Activated CD4-positive, alpha-beta T cell treated with anti-CD3 and anti-CD28 coated beads, Interleukin-2, amount 10 ng/mL, durations not matched to agents 24 days and 14 days (primary cell): ENCODE data around the gene MYMX. TPM values are rescaled to one million over a fixed set of nuclear protein-coding genes. Genes with fewer than 3 reads are reported as not detected.

Source experiments
- DNase-seq: peaks from one replicate; pipeline ENCODE4 v3.0.0; 2022
- H3K27ac Mint-ChIP-seq: one replicate; pipeline ENCODE4 v1.8.0; 2022; ENCODE audit warnings: mild to moderate bottlenecking, mixed read lengths
- H3K27me3 Mint-ChIP-seq: one replicate; pipeline ENCODE4 v1.8.0; 2022; ENCODE audit warnings: mixed read lengths
- H3K36me3 Mint-ChIP-seq: one replicate; pipeline ENCODE4 v1.8.0; 2022; ENCODE audit warnings: low read depth, mild to moderate bottlenecking, mixed read lengths
- H3K4me1 Mint-ChIP-seq: one replicate; pipeline ENCODE4 v1.8.0; 2021; ENCODE audit warnings: mixed read lengths
- H3K4me3 Mint-ChIP-seq: one replicate; pipeline ENCODE4 v1.8.0; 2022; ENCODE audit warnings: mild to moderate bottlenecking, moderate library complexity, mixed read lengths
- H3K9me3 Mint-ChIP-seq: one replicate; pipeline ENCODE4 v1.8.0; 2021; ENCODE audit warnings: mixed read lengths
- intact Hi-C: fragments of 100-400 bp; cut with micrococcal nuclease; formaldehyde crosslinking; loops from one replicate; pipeline ENCODE4 v1.15.1; 2023
- total RNA-seq: library from RNA; stranded (reverse); gene quantifications from 2 replicates; pipeline ENCODE4 v1.2.3, GENCODE V29; 2022

The MYMX gene
- total RNA-seq, 1 donor from 2014 or later = not detected

GRCh38 chr6:44219815-44220784 lies 3.4 kb downstream of the MYMX start:
- peaks cover 18% of the 10 kb centered on the region for H3K27me3 Mint-ChIP-seq
- peaks cover 35% of the 10 kb centered on the region for H3K4me1 Mint-ChIP-seq
- H3K4me3 Mint-ChIP-seq = no peak overlapping the region
- H3K36me3 Mint-ChIP-seq = peaks cover 3% of the 10 kb centered on the region
- no peak overlapping the region for H3K27ac Mint-ChIP-seq
- intact Hi-C loops = loop anchor here (5.0 kb wide), 2 partner anchors 48 to 117 kb away; no protein-coding TSS in a partner anchor
- no peaks in the 10 kb centered on the region for H3K9me3 Mint-ChIP-seq
- no peak for DNase-seq

GRCh38 chr6:44220913-44221290 lies 4.2 kb downstream of the MYMX start:
- H3K9me3 Mint-ChIP-seq = no peaks in the 10 kb centered on the region
- peaks cover 18% of the 10 kb centered on the region for H3K27me3 Mint-ChIP-seq
- peak overlapping the region; percentile 42 for H3K27ac Mint-ChIP-seq
- no peak overlapping the region for H3K4me3 Mint-ChIP-seq
- H3K36me3 Mint-ChIP-seq = peaks cover 3% of the 10 kb centered on the region
- intact Hi-C loops = loop anchor here (1.0 to 5.0 kb wide), 3 partner anchors 17 to 116 kb away; no protein-coding TSS in a partner anchor
- H3K4me1 Mint-ChIP-seq = peaks cover 38% of the 10 kb centered on the region
- no peak for DNase-seq

GRCh38 chr6:44221291-44221960 lies 4.7 kb downstream of the MYMX start:
- H3K36me3 Mint-ChIP-seq = peaks cover 3% of the 10 kb centered on the region
- no peak overlapping the region for H3K4me3 Mint-ChIP-seq
- peak overlapping the region; percentile 42 for H3K27ac Mint-ChIP-seq
- H3K4me1 Mint-ChIP-seq = peaks cover 40% of the 10 kb centered on the region
- H3K9me3 Mint-ChIP-seq = no peaks in the 10 kb centered on the region
- intact Hi-C loops = loop anchor here (1.0 to 5.0 kb wide), 3 partner anchors 17 to 116 kb away; no protein-coding TSS in a partner anchor
- peak; percentile 93 for DNase-seq
- H3K27me3 Mint-ChIP-seq = peaks cover 18% of the 10 kb centered on the region

GRCh38 chr6:44221961-44222335 lies 5.2 kb downstream of the MYMX start:
- intact Hi-C loops = loop anchor here (1.0 to 5.0 kb wide), 5 partner anchors 16 to 115 kb away; partner anchors contain the start of genes MRPL14, SLC35B2 and TMEM63B
- no peaks in the 10 kb centered on the region for H3K9me3 Mint-ChIP-seq
- DNase-seq = no peak
- peak overlapping the region; percentile 29 for H3K27ac Mint-ChIP-seq
- peaks cover 41% of the 10 kb centered on the region for H3K4me1 Mint-ChIP-seq
- no peak overlapping the region for H3K4me3 Mint-ChIP-seq
- peaks cover 3% of the 10 kb centered on the region for H3K36me3 Mint-ChIP-seq
- H3K27me3 Mint-ChIP-seq = peaks cover 15% of the 10 kb centered on the region

DNA sequence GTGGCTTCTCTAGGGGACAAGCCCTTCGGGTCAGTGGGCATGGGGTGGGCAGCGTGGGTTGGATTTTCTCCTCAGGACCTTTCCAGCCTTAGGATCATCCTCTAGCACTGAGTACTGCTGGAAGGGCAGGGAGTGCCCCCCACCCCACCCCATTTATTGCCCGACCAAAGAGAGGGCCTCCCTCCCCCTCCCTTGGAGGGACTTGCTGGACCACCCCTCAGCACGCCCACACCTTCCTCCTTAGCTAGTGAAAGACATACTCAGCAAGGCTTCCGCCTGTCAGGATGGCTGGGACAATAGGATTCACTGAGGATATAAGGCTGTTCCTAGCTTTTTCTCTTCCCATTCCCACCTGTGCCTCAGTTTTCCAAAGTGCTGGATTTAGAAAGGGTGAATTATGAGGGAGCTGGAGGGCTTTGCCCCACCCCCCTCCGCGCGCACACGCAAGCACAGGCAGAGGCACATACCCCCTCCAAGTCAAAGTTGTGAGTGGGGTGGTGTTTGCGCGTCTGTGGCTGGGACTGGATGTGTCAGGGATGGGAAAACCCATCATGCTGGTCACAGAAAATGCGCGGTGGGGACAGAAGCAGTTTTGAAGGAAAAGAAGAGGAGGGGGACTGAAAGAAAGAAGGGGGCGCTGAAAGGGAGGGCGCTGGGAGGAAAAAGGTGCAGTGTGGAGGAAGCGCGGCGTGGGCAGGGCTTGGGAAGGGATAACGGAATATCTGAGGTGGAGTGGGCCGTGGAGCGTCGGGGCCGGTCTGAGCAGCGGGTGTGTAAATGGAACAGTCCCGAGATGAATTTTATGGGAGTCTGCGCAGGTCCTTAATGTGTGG lies 6.0 kb downstream of the MYMX start:
- intact Hi-C loops = loop anchor here (2.0 to 5.0 kb wide), 4 partner anchors 34 to 115 kb away; partner anchors contain the start of genes MRPL14, SLC35B2 and TMEM63B
- no peaks in the 10 kb centered on the region for H3K9me3 Mint-ChIP-seq
- H3K36me3 Mint-ChIP-seq = peaks cover 3% of the 10 kb centered on the region
- DNase-seq = no peak
- peak overlapping the region; percentile 91 for H3K4me3 Mint-ChIP-seq
- H3K27me3 Mint-ChIP-seq = peaks cover 13% of the 10 kb centered on the region
- peaks cover 43% of the 10 kb centered on the region for H3K4me1 Mint-ChIP-seq
- H3K27ac Mint-ChIP-seq = peak overlapping the region; percentile 90

DNA sequence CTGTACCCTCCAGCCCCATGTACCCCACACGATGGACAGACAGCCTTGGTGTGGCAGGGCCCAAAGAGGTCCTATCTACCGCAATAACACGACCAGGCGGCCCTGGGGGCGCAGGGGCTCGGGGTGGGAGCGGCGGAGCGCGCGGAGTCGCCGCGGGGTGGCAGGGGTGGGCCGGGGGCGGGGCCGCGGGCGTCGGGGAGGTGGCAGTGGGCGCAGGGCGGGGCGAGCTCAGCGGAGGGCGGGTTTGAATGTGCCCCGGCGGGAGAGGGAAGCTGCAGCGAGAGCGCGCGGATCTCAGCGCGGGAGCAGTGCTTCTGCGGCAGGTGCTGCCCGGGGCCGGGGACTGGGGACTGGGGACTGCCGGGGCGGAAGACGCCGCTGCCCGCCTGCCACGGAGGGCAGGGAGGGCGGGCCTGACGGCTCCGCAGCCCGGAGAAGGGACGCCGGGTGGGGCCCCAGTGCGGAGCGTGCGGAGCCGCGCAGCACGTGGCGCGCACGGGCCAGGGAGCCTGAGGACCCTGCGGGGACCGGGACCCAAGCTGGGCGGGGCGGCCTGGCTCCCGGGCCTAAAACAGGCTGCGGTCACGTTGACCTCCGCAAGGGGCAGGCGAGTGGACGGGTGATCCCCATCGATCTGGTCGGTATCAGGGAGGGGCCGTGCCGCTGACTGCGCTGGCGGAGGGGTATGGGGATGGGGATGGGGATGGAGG lies 6.7 kb downstream of the MYMX start, which contains the start of gene SLC29A1:
SLC29A1 (plus strand) TSS at position 277 of the 710 bp plus-strand sequence. CDS start 3,719 bp downstream, outside the sequence.
- peak; percentile 94 for DNase-seq
- peaks cover 43% of the 10 kb centered on the region for H3K4me1 Mint-ChIP-seq
- no peaks in the 10 kb centered on the region for H3K9me3 Mint-ChIP-seq
- intact Hi-C loops = loop anchor here (1.0 to 5.0 kb wide), 5 partner anchors 23 to 114 kb away; partner anchors contain the start of genes MRPL14, SLC35B2 and TMEM63B
- peak within 1 kb of the TSS; percentile 91 for H3K4me3 Mint-ChIP-seq
- H3K36me3 Mint-ChIP-seq = peaks cover 3% of the 10 kb centered on the region
- H3K27ac Mint-ChIP-seq = peak within 1 kb of the TSS; percentile 90
- H3K27me3 Mint-ChIP-seq = peaks cover 7% of the 10 kb centered on the region

GRCh38 chr6:44224029-44224964 lies 7.6 kb downstream of the MYMX start:
- Mint-ChIP-seq H3K36me3 (peaks cover 8% of the 10 kb centered on the region), H3K4me1 (peaks cover 43% of the 10 kb centered on the region), H3K27ac (peak overlapping the region; percentile 63), H3K4me3 (peak overlapping the region; percentile 91), H3K9me3 (no peaks in the 10 kb centered on the region), H3K27me3 (peaks cover 3% of the 10 kb centered on the region)
- intact Hi-C loops = loop anchor here (1.0 to 5.0 kb wide), 3 partner anchors 22 to 113 kb away; no protein-coding TSS in a partner anchor
- DNase-seq = peak; percentile 73

DNA sequence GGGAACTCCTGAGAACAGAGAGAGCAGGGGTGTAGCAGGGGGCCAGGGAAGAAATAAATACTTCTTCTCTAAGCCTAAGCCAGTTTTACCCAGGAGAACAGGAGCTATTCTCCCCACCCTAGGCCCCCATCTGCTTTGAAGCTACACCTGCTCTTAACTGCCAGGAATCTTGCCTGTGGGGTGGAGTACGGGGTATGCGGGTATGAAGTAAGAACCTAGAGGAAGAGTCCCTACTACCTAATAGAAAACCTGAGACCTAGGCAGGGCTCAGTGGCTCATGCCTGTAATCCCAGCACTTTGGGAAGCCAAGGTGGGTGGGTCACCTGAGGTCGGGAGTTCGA lies 8.2 kb downstream of the MYMX start:
- Mint-ChIP-seq H3K27ac (no peak overlapping the region), H3K27me3 (peaks cover 3% of the 10 kb centered on the region), H3K36me3 (peaks cover 14% of the 10 kb centered on the region), H3K9me3 (no peaks in the 10 kb centered on the region), H3K4me3 (peak overlapping the region; percentile 91), H3K4me1 (peaks cover 41% of the 10 kb centered on the region)
- intact Hi-C loops = loop anchor here (1.0 to 5.0 kb wide), 3 partner anchors 21 to 112 kb away; no protein-coding TSS in a partner anchor
- no peak for DNase-seq

DNA sequence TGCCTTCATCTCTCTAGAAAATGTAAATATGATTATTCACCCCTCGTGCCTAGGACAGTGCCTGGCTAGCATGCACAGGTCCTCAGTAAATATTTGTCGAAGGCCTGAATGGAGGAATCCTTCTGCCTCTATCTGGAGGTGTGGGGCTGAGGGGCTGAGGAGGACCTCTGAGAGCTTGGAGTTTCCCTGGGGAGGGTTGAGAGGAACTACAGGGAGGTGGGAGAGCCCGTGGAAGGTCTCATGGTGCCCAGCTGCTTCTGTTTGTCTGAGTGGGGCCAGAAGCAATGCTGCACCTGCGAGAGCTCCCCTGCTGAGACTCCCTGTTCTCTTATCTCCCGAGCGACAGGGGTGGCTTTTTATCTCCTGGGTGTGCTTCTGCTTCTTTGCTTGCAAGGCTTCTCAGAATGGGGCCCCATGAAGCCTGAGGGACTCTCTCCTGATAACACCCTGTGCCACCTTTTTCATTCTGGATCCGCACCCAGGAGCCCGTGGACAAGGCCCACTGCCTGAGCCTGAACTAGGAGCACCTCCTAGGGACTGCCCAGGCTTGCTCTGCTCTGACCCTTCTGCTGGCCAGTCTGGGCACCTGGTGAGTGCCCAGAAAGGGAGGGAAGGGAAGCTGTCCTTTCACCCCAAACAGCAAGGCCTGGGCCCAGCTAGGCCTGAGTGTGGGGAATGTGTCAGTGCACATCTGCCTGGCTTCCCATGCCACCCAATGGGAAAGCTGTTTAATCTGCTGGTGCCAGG lies 9.0 kb downstream of the MYMX start:
- Mint-ChIP-seq H3K27me3 (peaks cover 3% of the 10 kb centered on the region), H3K9me3 (no peaks in the 10 kb centered on the region), H3K36me3 (peaks cover 20% of the 10 kb centered on the region), H3K27ac (no peak overlapping the region), H3K4me3 (peak overlapping the region; percentile 21), H3K4me1 (peaks cover 41% of the 10 kb centered on the region)
- DNase-seq = no peak
- intact Hi-C loops = no loop called here

GRCh38 chr6:44226368-44227147 lies 9.8 kb downstream of the MYMX start:
- intact Hi-C loops = no loop called here
- Mint-ChIP-seq H3K9me3 (no peaks in the 10 kb centered on the region), H3K27me3 (peaks cover 3% of the 10 kb centered on the region), H3K4me3 (no peak overlapping the region), H3K27ac (no peak overlapping the region), H3K36me3 (peaks cover 25% of the 10 kb centered on the region), H3K4me1 (peaks cover 36% of the 10 kb centered on the region)
- no peak for DNase-seq
